Urothelium cell line (cell line): Measurements from ENCODE around the gene DNAH10.
"Not testable (repeated sequence)": the region's sequence is repeated elsewhere in the genome, so short reads cannot be mapped to it uniquely, and the experiment has no call there.

Source experiments
- DNase-seq: peaks from one replicate; pipeline ENCODE4 v3.0.0; 2011; ENCODE audit warnings: low spot score, mixed read lengths
- FAIRE-seq: peaks from 2 replicates; lab custom pipeline; 2011; peaks lifted over from hg19 to GRCh38; lab: Jason Lieb, UNC

DNAH10 gene

GRCh38 chr12:123945287-123946151 is 183.4 kb downstream of the DNAH10 start:
- no peak for FAIRE-seq
- DNase-seq: no peak

DNA sequence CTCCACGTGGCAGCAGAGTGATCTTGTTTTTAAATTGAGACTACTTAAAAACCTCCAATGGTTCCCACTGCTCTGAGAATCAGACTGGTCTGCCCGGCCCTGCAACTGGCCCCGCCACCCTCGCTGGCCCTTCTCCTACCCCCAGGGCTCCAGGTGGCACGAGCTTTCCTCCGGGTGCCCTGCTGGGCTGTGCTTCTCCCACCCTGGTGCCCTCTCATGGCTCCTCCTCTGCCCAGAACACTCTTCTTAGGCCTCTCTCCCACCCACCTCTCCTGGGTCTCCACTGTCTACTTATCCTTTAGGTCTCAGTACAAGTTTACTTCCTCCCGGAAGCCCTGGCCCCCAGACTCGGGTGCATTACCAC is 184.0 kb downstream of the DNAH10 start:
- FAIRE-seq (no peak), DNase-seq (no peak)

- not testable (repeated sequence) for FAIRE-seq, DNase-seq
These were observed 184.7 kb downstream of the DNAH10 start for GRCh38 chr12:123946516-123947505.

DNA sequence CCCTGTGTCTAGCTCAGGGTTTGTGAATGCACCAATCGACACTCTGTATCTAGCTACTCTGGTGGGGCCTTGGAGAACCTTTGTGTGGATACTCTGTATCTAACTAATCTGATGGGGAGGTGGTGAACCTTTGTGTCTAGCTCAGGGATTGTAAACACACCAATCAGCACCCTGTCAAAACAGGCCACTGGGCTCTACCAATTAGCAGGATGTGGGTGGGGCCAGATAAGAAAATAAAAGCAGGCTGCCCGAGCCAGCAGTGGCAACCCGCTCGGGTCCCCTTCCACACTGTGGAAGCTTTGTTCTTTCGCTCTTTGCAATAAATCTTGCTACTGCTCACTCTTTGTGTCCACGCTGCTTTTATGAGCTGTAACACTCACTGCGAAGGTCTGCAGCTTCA is 185.4 kb downstream of the DNAH10 start:
- FAIRE-seq, DNase-seq: not testable (repeated sequence)

- DNase-seq (no peak), FAIRE-seq (no peak)
These were observed 186.3 kb downstream of the DNAH10 start for GRCh38 chr12:123948401-123948795.

- DNase-seq (no peak), FAIRE-seq (no peak)
These were observed 187.0 kb downstream of the DNAH10 start for GRCh38 chr12:123948796-123949769.

DNA sequence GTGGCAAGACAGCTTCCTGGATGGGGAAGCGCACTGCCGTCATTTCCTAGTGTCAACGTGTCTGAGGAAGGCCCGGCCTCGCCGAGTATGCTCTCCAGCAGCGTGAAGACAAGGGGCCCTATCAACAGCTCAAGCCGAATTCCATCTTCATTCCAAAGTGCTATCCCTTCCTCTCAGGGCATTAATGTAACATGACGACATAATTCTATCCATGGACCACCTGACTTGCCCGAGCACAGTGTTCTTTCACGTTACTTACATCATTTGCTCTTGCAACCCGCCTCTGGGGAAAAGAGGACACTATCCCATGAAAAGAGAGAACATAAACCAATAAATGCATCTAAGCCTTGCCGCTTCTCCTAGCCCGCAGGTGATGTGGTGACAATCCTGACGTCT is 187.7 kb downstream of the DNAH10 start:
- FAIRE-seq (no peak), DNase-seq (no peak)

GRCh38 chr12:123950476-123951349 is 188.6 kb downstream of the DNAH10 start:
- FAIRE-seq: no peak

DNA sequence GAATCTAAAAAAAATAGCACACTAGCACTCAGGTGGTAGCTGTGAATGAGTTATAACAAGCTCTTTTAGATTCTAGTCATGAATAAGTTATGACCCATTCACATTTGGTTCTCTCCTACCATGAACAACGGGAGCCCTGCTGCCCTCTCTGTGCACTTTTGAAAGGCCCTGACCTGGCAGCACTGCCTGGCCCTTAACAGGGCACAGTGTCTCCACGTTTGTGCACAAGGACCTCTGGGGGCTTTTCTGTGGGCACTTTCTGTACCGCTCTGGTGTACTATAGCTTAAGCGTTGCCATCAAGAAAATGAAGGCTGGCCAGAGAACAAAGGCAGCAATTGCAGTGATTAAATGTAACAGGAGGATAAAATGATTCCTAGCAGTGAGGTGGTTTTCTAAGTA is 189.4 kb downstream of the DNAH10 start:
- no peak for FAIRE-seq
- no peak for DNase-seq

More at GRCh38 chr12:123950476-123951349, 188.6 kb downstream of the DNAH10 start:
- DNase-seq: no peak

DNA sequence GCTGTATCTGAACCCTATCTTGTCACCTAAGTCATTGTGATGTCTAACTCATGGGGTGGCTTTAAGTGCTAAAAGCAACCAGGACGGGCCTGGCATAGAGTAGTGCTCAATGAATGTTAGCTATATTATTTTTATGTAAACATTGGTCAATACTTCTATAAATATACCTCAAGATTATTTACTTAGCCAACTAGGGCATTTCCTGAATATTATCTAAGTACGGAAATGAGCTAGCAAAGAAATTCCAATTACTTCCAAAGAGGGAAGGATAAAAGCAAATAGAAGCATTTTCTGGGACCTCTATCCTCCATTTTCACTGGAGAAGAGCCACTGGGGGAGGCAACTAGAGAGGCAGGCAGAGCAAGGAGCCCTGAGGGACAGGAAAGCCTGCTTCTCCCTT is 189.9 kb downstream of the DNAH10 start:
- no peak for FAIRE-seq
- no peak for DNase-seq

DNA sequence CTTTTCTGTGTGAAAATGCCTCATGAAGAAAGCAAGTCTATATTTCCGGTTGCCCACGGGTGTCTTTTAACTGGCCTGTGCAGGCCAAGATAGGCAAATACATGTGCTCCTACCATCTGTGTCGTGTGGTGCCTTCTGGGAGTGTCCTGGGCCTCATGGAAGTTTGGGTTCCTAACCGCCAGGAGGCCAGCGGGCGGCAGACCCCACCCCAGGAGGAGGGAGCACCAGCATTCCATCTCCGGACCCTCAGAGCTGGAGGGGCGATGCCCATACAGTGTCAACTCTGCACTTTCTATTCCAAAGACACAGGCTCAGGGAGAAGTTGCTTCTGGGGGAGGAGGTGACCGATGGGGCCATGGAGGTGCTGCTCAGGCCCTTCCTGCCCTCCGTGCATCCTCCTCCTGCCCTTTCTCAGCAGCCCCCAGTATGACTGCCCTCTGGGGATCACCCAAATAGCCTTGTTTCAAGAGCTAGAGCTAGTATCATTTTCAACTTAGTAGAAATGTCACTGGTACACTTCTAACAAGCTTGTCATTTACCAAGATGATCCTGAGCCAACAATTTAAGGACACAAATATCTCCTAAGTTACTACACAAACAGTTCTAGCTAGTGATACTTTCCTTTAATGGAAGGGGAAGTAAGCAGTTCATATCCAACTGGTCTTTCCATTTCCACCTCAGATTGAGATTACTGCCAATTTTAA is 192.7 kb downstream of the DNAH10 start:
- DNase-seq: no peak

DNA sequence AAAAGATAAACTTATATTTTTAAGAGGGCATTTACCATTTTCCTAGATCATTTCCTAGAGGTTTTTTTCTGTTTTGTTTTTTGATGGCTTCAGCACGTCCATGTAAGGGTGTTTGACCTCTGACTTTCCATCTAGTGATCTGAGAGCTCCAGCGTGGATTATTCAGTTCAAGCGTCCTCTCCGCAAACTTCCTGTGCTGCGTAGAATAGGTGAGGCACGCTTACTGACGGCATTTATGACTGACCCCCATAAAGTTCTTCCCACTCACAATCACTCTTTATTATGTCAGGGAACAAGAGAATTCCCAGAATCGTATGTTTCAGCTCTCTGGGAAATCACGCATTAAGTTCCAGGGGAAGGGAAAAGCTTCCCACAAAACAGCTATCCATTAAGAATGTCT is 194.1 kb downstream of the DNAH10 start:
- DNase-seq: no peak
- FAIRE-seq: no peak

More for the DNA sequence above, 192.7 kb downstream of the DNAH10 start:
- FAIRE-seq: no peak

- FAIRE-seq: no peak
These were observed 195.1 kb downstream of the DNAH10 start for GRCh38 chr12:123957196-123957595.

GRCh38 chr12:123958462-123958861 is 196.4 kb downstream of the DNAH10 start:
- no peak for FAIRE-seq
- DNase-seq: no peak

More at GRCh38 chr12:123957196-123957595, 195.1 kb downstream of the DNAH10 start:
- DNase-seq: no peak

GRCh38 chr12:123958876-123959275 is 196.8 kb downstream of the DNAH10 start:
- FAIRE-seq: no peak
- no peak for DNase-seq

DNA sequence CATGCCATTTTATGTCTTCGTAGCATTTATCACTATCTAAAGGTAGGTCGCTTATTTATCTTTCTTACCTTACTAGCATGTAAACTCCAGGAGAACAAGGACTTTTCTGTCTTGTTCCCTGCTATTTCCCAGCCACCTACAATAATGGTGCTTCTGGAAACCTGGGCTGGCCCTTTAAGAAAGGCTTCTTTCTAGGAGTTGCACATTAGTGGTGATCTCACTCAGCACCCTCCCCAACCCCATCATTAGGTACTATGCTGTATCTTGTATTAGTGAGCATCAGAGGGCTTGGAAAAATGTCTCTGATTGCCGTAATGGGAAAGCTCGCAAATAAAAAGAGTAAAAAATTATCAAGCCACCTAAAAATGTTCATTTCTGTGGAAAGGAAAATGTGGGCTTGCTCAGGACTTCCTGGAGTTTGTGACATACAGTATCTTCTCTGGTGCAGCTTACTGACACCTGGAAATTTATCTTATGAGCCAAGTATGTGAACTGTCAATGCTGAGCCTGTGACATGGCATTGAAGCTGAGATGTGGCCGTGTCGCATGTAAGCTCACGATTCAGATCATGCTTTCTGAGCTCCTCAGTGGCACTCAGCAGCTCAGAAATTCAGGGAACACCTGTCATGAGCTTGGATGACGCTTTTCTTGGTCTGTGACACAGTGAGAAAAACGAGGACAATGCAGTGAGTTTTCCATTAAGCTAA is 198.1 kb downstream of the DNAH10 start:
- FAIRE-seq (no peak), DNase-seq (no peak)

DNA sequence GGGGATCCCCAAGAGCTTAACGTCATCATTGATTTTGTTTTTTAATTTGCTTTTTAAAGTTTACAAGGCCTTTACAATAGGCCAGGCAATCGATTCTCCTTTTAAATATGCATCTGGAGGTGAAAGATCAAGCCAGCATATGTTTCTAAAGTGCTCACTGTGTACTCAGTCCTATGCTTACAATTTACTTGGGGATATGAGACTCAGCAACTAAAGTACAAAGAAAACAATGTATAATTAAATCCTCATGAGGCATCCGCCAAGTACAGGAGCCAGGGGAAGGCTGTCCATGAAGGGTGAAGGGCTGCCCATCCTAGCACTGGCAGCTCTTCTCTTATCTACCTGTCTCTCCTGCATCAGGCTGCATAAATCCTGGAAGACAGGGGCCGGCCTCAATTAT is 198.8 kb downstream of the DNAH10 start:
- FAIRE-seq (no peak), DNase-seq (no peak)
